ENCODE results near the gene HSD17B4. TPM values are rescaled to one million over a fixed set of nuclear protein-coding genes. Genes with fewer than 3 reads are reported as not detected.
"Not testable (repeated sequence)": the region's sequence is repeated elsewhere in the genome, so short reads cannot be mapped to it uniquely, and the experiment has no call there.

Gene HSD17B4
- total RNA-seq, 1 experiment from 2014 or later, result 163 TPM

- POLR2A ChIA-PET, result interaction anchor here (0.9 to 1.0 kb wide), 2 partner anchors 13 to 21 kb away, joined by 3 to 6 read pairs; partner anchors contain the start of gene HSD17B4
- H3K27me3 Mint-ChIP-seq (ENCODE audit: insufficient read depth, unreplicated experiment); BruUV-seq (replicated peaks); H3K27ac Mint-ChIP-seq (ENCODE audit: low read depth, unreplicated experiment); intact Hi-C loops (cut with micrococcal nuclease); H3K36me3 Mint-ChIP-seq (ENCODE audit: insufficient read depth, unreplicated experiment); H3K4me1 Mint-ChIP-seq (ENCODE audit: insufficient read depth, unreplicated experiment); DNase-seq (ENCODE audit: unreplicated experiment); H3K4me3 Mint-ChIP-seq (ENCODE audit: unreplicated experiment): not testable (repeated sequence)
- H3K9me3 Mint-ChIP-seq (ENCODE audit: unreplicated experiment), result peaks cover 16% of the 10 kb centered on the region
- CTCF ChIA-PET, result interaction anchor here (0.6 to 1.7 kb wide), 2 partner anchors 26 to 1849 kb away, joined by 3 to 5 read pairs; no protein-coding TSS in a partner anchor
These were observed 13.7 kb upstream of the HSD17B4 start for GRCh38 chr5:119438587-119438917.

DNA sequence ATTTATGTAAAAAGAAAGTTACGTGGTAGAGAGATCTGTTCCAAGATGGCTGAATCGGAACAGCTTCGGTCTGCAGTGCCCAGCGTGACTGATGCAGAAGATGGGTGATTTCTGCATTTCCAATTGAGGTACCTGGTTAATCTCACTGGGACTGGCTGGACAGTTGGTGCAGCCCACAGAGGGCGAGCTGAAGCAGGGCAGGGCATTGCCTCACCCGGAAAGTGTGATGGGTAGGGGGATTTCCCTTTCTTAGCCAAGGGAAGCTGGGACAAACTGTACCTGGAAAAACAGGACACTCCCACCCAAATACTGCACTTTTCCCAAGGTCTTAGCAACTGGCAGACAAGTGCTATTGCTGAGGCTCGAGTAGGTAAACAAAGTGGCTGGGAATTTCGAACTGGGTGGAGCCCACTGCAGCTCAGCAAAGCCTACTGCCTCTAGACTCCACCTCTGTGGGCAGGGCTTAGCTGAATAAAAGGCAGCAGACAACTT, 13.1 kb upstream of the HSD17B4 start:
- peaks cover 16% of the 10 kb centered on the region for H3K9me3 Mint-ChIP-seq (ENCODE audit: unreplicated experiment)
- no TSS peak for BruUV-seq (replicated peaks)
- ChIA-PET CTCF (interaction anchor here (0.8 to 1.7 kb wide), 3 partner anchors 9 to 27 kb away, joined by 3 to 5 read pairs (median 3); no protein-coding TSS in a partner anchor), POLR2A (interaction anchor here (0.7 to 1.0 kb wide), 3 partner anchors 13 to 57 kb away, joined by 3 to 6 read pairs (median 3); partner anchors contain the start of gene HSD17B4)
- intact Hi-C loops (cut with micrococcal nuclease), result no loop called here
- peaks cover 6% of the 10 kb centered on the region for H3K4me1 Mint-ChIP-seq (ENCODE audit: insufficient read depth, unreplicated experiment)
- H3K4me3 Mint-ChIP-seq (ENCODE audit: unreplicated experiment), result no peak overlapping the region
- no peak for TF ChIP-seq CTCF (IDR thresholded peaks at IDR 0.05; ENCODE audit: unreplicated experiment)
- H3K27ac Mint-ChIP-seq (ENCODE audit: low read depth, unreplicated experiment), result no peak overlapping the region
- DNase-seq (ENCODE audit: unreplicated experiment), result peak; percentile 52
- H3K36me3 Mint-ChIP-seq (ENCODE audit: insufficient read depth, unreplicated experiment), result no peaks in the 10 kb centered on the region
- H3K27me3 Mint-ChIP-seq (ENCODE audit: insufficient read depth, unreplicated experiment), result no peaks in the 10 kb centered on the region

GRCh38 chr5:119439632-119440031, 12.7 kb upstream of the HSD17B4 start:
- H3K27ac Mint-ChIP-seq (ENCODE audit: low read depth, unreplicated experiment); H3K4me1 Mint-ChIP-seq (ENCODE audit: insufficient read depth, unreplicated experiment); H3K27me3 Mint-ChIP-seq (ENCODE audit: insufficient read depth, unreplicated experiment); H3K4me3 Mint-ChIP-seq (ENCODE audit: unreplicated experiment); intact Hi-C loops (cut with micrococcal nuclease); DNase-seq (ENCODE audit: unreplicated experiment); BruUV-seq (replicated peaks); H3K36me3 Mint-ChIP-seq (ENCODE audit: insufficient read depth, unreplicated experiment): not testable (repeated sequence)
- peaks cover 16% of the 10 kb centered on the region for H3K9me3 Mint-ChIP-seq (ENCODE audit: unreplicated experiment)
- ChIA-PET CTCF (interaction anchor here (0.6 to 1.7 kb wide), 4 partner anchors 10 to 27 kb away, joined by 3 to 5 read pairs (median 3); no protein-coding TSS in a partner anchor), POLR2A (interaction anchor here (0.7 to 1.0 kb wide), 4 partner anchors 12 to 56 kb away, joined by 3 to 6 read pairs (median 4); partner anchors contain the start of gene HSD17B4)

- H3K4me1 Mint-ChIP-seq (ENCODE audit: insufficient read depth, unreplicated experiment); H3K27ac Mint-ChIP-seq (ENCODE audit: low read depth, unreplicated experiment); H3K36me3 Mint-ChIP-seq (ENCODE audit: insufficient read depth, unreplicated experiment); BruUV-seq (replicated peaks); H3K9me3 Mint-ChIP-seq (ENCODE audit: unreplicated experiment); H3K27me3 Mint-ChIP-seq (ENCODE audit: insufficient read depth, unreplicated experiment); intact Hi-C loops (cut with micrococcal nuclease); H3K4me3 Mint-ChIP-seq (ENCODE audit: unreplicated experiment); POLR2A ChIA-PET; DNase-seq (ENCODE audit: unreplicated experiment); CTCF ChIA-PET: not testable (repeated sequence)
These were observed 7.7 kb upstream of the HSD17B4 start for GRCh38 chr5:119444643-119445042.

GRCh38 chr5:119445544-119445943, 6.8 kb upstream of the HSD17B4 start:
- H3K9me3 Mint-ChIP-seq (ENCODE audit: unreplicated experiment), result peaks cover 4% of the 10 kb centered on the region
- intact Hi-C loops (cut with micrococcal nuclease), result no loop called here
- H3K4me1 Mint-ChIP-seq (ENCODE audit: insufficient read depth, unreplicated experiment), result no peaks in the 10 kb centered on the region
- H3K27me3 Mint-ChIP-seq (ENCODE audit: insufficient read depth, unreplicated experiment), result no peaks in the 10 kb centered on the region
- BruUV-seq (replicated peaks), result no TSS peak
- no peak for TF ChIP-seq CTCF (IDR thresholded peaks at IDR 0.05; ENCODE audit: unreplicated experiment)
- ChIA-PET POLR2A (no interaction called here), CTCF (interaction anchor here (1.5 kb wide), 1 partner anchor 11 kb away, joined by 5 read pairs; no protein-coding TSS in a partner anchor)
- no peak overlapping the region for H3K4me3 Mint-ChIP-seq (ENCODE audit: unreplicated experiment)
- DNase-seq (ENCODE audit: unreplicated experiment), result no peak
- no peak overlapping the region for H3K27ac Mint-ChIP-seq (ENCODE audit: low read depth, unreplicated experiment)
- H3K36me3 Mint-ChIP-seq (ENCODE audit: insufficient read depth, unreplicated experiment), result no peaks in the 10 kb centered on the region
